ENCODE results near the gene AHI1. TPM values are rescaled to one million over a fixed set of nuclear protein-coding genes. Genes with fewer than 3 reads are reported as not detected.

Gene AHI1
- total RNA-seq, 1 donor from 2014 or later = 201 TPM

DNA sequence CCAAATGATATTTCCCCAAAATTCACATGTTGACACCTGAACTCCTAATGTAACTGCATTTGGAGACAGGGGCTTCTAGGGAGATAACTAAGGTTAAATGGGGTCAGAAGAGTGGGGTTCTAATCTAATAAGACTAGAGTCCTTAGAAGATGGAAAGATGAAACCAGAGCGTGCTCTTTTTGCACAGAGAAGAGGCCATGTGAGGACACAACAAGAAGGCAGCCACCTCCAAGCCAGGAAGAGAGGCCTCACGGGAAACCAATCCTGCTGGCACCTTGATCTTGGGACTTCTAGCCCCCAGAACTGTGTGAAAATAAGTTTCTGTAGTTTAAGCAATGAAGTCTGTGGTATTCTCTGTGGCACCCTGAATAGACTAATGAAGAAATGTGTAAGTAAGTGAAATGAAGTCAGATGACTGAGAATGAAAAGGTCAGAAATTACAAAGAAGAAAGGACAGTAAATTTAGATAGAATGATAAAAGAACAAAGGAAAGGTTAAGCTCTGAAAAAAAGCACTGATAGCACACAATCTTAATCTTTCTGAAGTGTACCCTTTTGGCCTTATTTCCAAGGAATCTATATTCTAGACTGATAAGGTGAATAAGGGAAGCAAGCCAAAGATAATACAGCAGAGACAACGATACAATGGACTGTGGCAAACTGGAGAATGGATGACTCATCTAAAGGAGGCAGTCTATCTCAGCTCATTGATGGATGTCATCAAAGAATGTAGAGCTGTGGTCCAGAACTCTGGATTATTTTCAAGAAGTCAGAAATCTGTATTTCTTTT is 206.1 kb downstream of the AHI1 start:
- intact Hi-C loops (cut with micrococcal nuclease) = loop anchor here (1.0 to 10.0 kb wide), 3 partner anchors 131 to 202 kb away; no protein-coding TSS in a partner anchor
- DNase-seq (ENCODE audit: low spot score) = no peak
- Mint-ChIP-seq H3K27ac (no peak overlapping the region), H3K36me3 (ENCODE audit: low read depth) (peaks cover 53% of the 10 kb centered on the region), H3K4me1 (ENCODE audit: low read depth) (peaks cover 21% of the 10 kb centered on the region), H3K27me3 (ENCODE audit: low read depth) (no peaks in the 10 kb centered on the region), H3K4me3 (ENCODE audit: low read depth) (no peak overlapping the region), H3K9me3 (peaks cover 17% of the 10 kb centered on the region)

DNA sequence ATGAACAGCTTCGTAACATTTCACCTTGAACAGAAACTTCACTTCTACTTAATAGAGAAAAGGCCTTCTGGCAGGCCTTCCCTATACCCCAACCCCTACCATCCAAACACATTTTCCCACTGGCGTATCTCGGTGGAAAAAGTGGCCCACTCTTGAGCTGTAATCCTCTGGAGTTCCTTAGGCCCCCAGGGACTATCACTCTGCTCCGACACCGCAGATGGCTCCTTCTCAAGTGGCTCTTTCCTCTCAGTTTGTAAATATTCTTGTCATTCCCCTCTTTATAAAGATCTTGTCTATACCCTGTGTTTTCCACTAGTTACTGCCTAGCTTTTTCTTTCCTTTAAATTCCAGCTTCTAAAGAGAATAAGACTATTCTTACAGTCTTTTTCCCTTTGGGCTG is 207.7 kb downstream of the AHI1 start:
- Mint-ChIP-seq H3K4me1 (ENCODE audit: low read depth) (peaks cover 21% of the 10 kb centered on the region), H3K27me3 (ENCODE audit: low read depth) (no peaks in the 10 kb centered on the region), H3K36me3 (ENCODE audit: low read depth) (peaks cover 52% of the 10 kb centered on the region), H3K4me3 (ENCODE audit: low read depth) (no peak overlapping the region), H3K27ac (no peak overlapping the region), H3K9me3 (peaks cover 5% of the 10 kb centered on the region)
- intact Hi-C loops (cut with micrococcal nuclease) = loop anchor here (5.0 to 10.0 kb wide), 4 partner anchors 78 to 308 kb away; no protein-coding TSS in a partner anchor
- DNase-seq (ENCODE audit: low spot score) = no peak

DNA sequence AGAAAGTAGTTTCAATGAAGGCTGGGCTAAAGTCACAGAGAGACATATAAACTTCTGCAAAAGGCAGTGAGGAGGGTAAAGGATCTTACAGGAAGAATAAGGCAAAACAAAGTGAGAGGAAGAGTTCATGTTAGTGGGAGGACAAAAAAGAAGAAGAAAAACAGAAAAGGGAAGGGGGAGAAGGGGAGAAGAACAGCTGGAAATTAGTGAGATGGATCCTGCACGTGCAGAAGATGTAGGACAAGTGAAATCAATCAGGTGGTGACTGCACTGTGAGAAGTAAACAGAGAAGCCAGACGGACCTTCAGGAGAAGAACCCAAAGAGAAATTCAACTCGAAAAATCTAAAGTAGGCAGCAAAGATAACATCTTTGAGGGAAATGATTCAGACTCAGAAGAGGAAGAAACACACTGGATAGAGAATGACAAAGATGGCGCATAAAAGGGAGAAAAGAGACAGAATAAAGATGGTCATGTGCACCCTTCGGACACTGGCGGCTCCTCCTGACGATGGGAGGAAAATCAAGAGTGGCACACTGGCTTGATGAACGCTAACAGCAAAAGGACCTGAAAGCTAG is 210.5 kb downstream of the AHI1 start:
- Mint-ChIP-seq H3K27me3 (ENCODE audit: low read depth) (no peaks in the 10 kb centered on the region), H3K27ac (peak overlapping the region; percentile 92), H3K4me1 (ENCODE audit: low read depth) (peaks cover 19% of the 10 kb centered on the region), H3K36me3 (ENCODE audit: low read depth) (peaks cover 47% of the 10 kb centered on the region), H3K4me3 (ENCODE audit: low read depth) (peak overlapping the region; percentile 51), H3K9me3 (peaks cover 5% of the 10 kb centered on the region)
- intact Hi-C loops (cut with micrococcal nuclease) = loop anchor here (1.0 to 5.0 kb wide), 3 partner anchors 36 to 305 kb away; no protein-coding TSS in a partner anchor
- no peak for DNase-seq (ENCODE audit: low spot score)

DNA sequence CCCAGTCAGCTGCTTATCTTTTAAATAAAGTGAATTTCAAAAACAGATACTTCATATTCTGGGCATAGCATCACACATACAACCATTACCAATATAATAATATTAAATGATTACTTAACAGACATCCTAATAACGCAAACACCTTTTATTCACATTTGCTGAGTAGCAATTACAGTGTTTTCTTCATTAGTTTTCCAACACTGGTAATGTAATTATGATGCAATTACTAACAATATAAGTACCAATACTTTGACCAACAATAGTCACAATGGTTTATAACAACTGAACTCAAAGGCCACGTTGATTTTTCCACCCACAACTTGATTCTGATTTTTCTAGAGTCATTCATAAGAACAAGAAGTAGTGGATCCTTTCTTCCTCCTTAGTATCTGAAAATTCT is 212.4 kb downstream of the AHI1 start:
- Mint-ChIP-seq H3K4me3 (ENCODE audit: low read depth) (no peak overlapping the region), H3K36me3 (ENCODE audit: low read depth) (peaks cover 54% of the 10 kb centered on the region), H3K4me1 (ENCODE audit: low read depth) (peaks cover 24% of the 10 kb centered on the region), H3K27ac (no peak overlapping the region), H3K9me3 (peaks cover 5% of the 10 kb centered on the region), H3K27me3 (ENCODE audit: low read depth) (no peaks in the 10 kb centered on the region)
- DNase-seq (ENCODE audit: low spot score) = no peak
- intact Hi-C loops (cut with micrococcal nuclease) = loop anchor here (5.0 kb wide), 2 partner anchors 73 to 303 kb away; no protein-coding TSS in a partner anchor

DNA sequence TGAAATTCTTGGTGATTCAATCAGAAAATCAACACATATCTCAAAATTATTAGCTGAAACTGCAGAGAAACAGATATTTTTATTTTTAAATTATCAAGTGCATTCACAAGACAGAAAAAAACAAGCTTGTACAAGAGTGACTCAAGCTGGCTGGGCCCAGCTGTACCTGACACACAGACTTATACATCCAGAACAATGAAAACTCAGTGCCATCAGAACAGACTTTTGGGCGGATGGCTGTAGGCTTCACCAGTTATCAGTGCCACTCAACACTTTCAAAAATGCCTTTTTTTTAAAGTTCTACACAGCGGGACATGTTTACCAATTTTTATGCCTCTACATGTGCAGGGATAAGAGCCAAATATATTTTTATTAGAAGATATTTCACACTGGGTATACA is 213.6 kb downstream of the AHI1 start:
- Mint-ChIP-seq H3K9me3 (peaks cover 5% of the 10 kb centered on the region), H3K36me3 (ENCODE audit: low read depth) (peaks cover 51% of the 10 kb centered on the region), H3K27ac (no peak overlapping the region), H3K4me3 (ENCODE audit: low read depth) (no peak overlapping the region), H3K4me1 (ENCODE audit: low read depth) (peaks cover 24% of the 10 kb centered on the region), H3K27me3 (ENCODE audit: low read depth) (no peaks in the 10 kb centered on the region)
- intact Hi-C loops (cut with micrococcal nuclease) = no loop called here
- DNase-seq (ENCODE audit: low spot score) = no peak

DNA sequence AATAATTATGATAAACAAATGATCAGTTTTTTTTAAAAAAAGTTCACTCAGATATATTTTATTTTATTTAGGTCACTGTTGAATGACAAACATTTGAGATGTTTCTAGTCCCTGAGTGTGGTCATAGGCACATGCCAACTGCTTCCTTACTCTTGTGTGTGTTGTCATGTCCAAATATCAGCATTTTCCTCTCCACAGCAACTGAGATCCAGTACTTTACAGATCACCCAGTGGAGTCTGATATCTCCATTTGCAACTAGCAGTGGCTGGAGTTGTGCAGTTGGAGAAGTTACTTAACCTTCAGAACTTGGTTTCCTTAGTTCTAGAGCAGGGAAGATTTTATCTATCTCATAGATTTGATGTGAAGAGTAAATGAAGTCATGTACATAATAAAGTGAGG is 215.1 kb downstream of the AHI1 start:
- Mint-ChIP-seq H3K27ac (no peak overlapping the region), H3K36me3 (ENCODE audit: low read depth) (peaks cover 39% of the 10 kb centered on the region), H3K4me3 (ENCODE audit: low read depth) (no peak overlapping the region), H3K9me3 (peaks cover 4% of the 10 kb centered on the region), H3K27me3 (ENCODE audit: low read depth) (no peaks in the 10 kb centered on the region), H3K4me1 (ENCODE audit: low read depth) (peaks cover 22% of the 10 kb centered on the region)
- DNase-seq (ENCODE audit: low spot score) = no peak
- intact Hi-C loops (cut with micrococcal nuclease) = no loop called here

DNA sequence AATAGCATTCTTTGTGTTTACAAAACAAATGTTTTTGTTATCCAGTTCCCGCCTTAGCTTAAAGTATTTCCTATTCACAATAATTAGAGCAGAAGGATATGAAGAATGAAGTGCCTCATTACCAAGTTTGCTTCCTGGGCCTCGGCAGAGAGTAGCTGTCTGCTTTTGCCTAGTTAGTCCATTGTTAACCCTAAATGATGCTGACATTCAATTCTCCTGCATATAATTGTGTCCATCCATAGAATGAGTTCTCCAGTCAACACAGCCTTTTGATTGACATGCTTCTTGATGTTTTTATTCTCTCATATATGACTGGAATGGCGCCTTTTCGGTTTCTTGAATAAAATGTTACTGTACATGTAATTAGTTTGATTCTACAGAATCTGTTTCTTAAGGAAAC is 215.6 kb downstream of the AHI1 start:
- peaks cover 17% of the 10 kb centered on the region for H3K4me1 Mint-ChIP-seq (ENCODE audit: low read depth)
- H3K4me3 Mint-ChIP-seq (ENCODE audit: low read depth) = no peak overlapping the region
- no peak overlapping the region for H3K27ac Mint-ChIP-seq
- H3K9me3 Mint-ChIP-seq = peaks cover under 1% of the 10 kb centered on the region
- H3K27me3 Mint-ChIP-seq (ENCODE audit: low read depth) = no peaks in the 10 kb centered on the region
- H3K36me3 Mint-ChIP-seq (ENCODE audit: low read depth) = peaks cover 34% of the 10 kb centered on the region
- intact Hi-C loops (cut with micrococcal nuclease) = no loop called here
- no peak for DNase-seq (ENCODE audit: low spot score)

DNA sequence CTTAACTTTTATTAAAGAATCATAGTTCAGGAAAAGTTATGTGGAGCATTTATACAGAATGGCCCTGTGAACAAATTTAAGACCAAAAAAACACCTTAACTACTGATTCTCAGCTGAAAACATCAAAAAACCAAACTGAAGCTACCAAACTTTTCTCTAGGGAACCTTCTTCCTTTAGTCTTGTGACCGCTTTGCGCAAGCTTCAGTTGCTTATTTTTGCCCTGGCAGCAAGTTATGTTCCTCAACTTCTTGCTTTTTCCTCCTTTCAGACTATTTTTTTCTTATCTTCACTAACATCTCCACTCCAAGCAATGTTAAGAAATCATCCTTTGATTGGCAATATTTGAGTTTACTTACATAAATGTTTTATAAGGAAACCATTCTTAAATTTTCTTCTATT is 216.3 kb downstream of the AHI1 start:
- H3K4me1 Mint-ChIP-seq (ENCODE audit: low read depth) = peaks cover 11% of the 10 kb centered on the region
- no peaks in the 10 kb centered on the region for H3K9me3 Mint-ChIP-seq
- H3K4me3 Mint-ChIP-seq (ENCODE audit: low read depth) = no peak overlapping the region
- no peak for DNase-seq (ENCODE audit: low spot score)
- H3K36me3 Mint-ChIP-seq (ENCODE audit: low read depth) = peaks cover 27% of the 10 kb centered on the region
- intact Hi-C loops (cut with micrococcal nuclease) = no loop called here
- H3K27ac Mint-ChIP-seq = no peak overlapping the region
- H3K27me3 Mint-ChIP-seq (ENCODE audit: low read depth) = peaks cover 2% of the 10 kb centered on the region

DNA sequence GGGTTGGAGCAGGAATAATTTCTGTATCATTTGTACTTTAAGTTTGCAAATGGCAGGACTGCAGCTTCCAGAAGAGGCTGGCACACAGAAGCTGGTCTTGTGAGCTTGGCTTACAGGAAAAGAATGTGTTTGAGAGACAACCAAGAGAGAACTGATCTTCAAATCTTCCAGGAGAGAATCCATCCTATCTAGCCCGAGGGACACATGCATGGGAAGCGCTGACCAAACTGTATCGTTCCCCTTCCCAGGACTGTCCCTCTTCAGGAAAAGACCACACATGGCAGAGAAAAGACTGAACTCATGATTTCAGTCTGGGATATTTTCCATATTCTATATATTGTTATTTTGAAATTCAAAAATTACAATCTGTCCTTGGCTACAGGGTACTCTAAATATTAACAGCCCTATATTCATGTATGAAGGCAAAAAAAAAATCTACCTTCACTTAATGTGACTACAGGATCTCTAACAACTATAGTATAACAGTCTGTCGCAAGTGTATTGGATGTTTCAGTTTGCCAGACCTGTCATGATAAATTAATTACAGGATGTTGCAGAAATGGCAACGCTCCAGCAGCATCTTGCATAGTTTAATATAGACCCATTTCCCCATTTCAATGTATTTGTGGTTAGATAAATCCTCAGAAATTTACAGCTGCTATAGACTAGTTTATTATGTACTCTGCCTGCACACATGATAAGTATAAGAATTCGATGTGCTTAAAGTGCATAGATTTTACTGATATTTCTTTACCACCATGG is 217.0 kb downstream of the AHI1 start:
- Mint-ChIP-seq H3K4me3 (ENCODE audit: low read depth) (no peak overlapping the region), H3K9me3 (no peaks in the 10 kb centered on the region)

DNA sequence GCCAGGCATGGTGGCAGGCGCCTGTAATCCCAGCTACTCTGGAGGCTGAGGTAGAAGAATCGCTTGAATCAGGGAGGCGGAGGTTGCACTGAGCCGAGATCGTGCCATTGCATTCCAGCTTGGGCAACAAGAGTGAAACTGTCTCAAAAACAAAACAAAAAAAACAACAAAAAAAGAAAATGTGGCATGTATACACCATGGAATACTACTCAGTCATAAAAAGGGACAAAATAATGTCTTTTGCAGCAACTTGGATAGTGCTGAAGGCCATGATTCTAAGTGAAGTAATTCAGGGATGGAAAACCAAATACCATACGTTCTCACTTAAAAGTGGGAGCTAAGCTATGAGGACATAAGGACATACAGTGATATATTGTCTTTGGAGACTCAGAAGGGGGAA is 220.1 kb downstream of the AHI1 start:
- Mint-ChIP-seq H3K27ac (no peak overlapping the region), H3K4me3 (ENCODE audit: low read depth) (no peak overlapping the region), H3K4me1 (ENCODE audit: low read depth) (peaks cover 9% of the 10 kb centered on the region), H3K9me3 (no peaks in the 10 kb centered on the region), H3K36me3 (ENCODE audit: low read depth) (peaks cover 11% of the 10 kb centered on the region), H3K27me3 (ENCODE audit: low read depth) (peaks cover 5% of the 10 kb centered on the region)
- DNase-seq (ENCODE audit: low spot score) = no peak
- intact Hi-C loops (cut with micrococcal nuclease) = no loop called here

More for the DNA sequence above, 217.0 kb downstream of the AHI1 start:
- no peak for DNase-seq (ENCODE audit: low spot score)
- Mint-ChIP-seq H3K36me3 (ENCODE audit: low read depth) (peaks cover 20% of the 10 kb centered on the region), H3K27me3 (ENCODE audit: low read depth) (peaks cover 2% of the 10 kb centered on the region), H3K27ac (no peak overlapping the region), H3K4me1 (ENCODE audit: low read depth) (peaks cover 9% of the 10 kb centered on the region)
- intact Hi-C loops (cut with micrococcal nuclease) = no loop called here

DNA sequence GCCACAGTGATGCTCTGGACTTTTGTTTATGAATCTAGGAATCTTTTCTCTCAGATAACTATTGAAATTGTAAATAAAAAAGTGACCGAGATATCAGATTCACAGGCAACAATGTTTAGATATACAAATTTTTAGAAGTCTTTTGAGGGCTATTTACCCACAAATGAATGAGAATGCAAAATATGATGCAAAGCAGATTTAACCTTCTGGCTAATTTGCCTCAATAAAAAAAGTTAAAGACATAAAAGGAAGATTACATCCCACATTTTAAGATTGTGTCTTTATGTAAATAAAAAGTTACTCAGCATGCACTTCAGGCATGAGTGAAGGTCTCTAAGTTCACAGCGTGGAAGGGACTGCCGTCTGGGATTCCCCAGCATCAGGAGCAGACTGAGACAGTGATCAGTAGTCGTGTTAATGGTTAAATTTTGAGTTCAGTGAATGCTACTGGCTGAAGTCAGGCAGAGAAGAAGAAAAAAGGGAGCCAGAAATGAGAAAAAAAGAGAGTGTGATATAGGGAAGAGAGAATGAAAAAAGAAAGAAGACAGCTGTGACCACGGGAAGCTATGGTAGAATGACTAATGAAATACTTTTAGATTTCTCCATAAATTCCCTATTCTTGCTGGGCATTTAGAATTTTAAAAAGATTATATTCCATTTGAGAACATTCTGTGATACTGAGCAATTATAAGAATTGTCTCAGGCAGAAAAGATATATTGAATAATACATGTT is 222.8 kb downstream of the AHI1 start:
- intact Hi-C loops (cut with micrococcal nuclease) = no loop called here
- no peak overlapping the region for H3K27ac Mint-ChIP-seq
- no peaks in the 10 kb centered on the region for H3K9me3 Mint-ChIP-seq
- DNase-seq (ENCODE audit: low spot score) = no peak
- H3K4me1 Mint-ChIP-seq (ENCODE audit: low read depth) = peaks cover 4% of the 10 kb centered on the region
- H3K27me3 Mint-ChIP-seq (ENCODE audit: low read depth) = peaks cover 5% of the 10 kb centered on the region
- H3K4me3 Mint-ChIP-seq (ENCODE audit: low read depth) = no peak overlapping the region
- H3K36me3 Mint-ChIP-seq (ENCODE audit: low read depth) = peaks cover 2% of the 10 kb centered on the region

DNA sequence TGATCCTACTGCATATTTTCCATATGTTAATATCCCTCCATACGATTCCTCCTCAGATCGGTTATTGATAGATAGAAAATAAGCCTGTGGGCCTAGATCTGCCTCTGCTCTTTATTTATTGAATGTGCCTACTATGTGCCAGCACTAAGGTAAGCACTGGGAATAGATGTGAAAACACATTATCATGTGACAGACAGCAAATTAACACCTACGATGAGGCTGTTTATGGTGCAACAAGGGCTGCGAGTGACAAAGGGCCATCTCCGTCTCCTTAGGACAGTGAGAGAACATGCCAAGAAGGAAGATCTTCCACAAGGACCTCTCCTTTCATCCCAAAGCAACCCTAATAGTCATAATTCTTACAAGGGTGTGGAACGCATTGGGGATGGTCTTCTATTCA is 225.9 kb downstream of the AHI1 start:
- Mint-ChIP-seq H3K9me3 (no peaks in the 10 kb centered on the region), H3K27ac (no peak overlapping the region), H3K4me1 (ENCODE audit: low read depth) (peaks cover 4% of the 10 kb centered on the region), H3K4me3 (ENCODE audit: low read depth) (no peak overlapping the region), H3K36me3 (ENCODE audit: low read depth) (peaks cover 2% of the 10 kb centered on the region), H3K27me3 (ENCODE audit: low read depth) (peaks cover 5% of the 10 kb centered on the region)
- DNase-seq (ENCODE audit: low spot score) = no peak
- intact Hi-C loops (cut with micrococcal nuclease) = no loop called here
